GM12872 (cell line): ENCODE measurements around the gene NHLRC4.

Experiments used
- TF ChIP-seq, protein P1 (sequence below): IDR thresholded peaks from 3 replicates; pipeline ENCODE4 v1.5.1; 2011; ENCODE audit warnings: low read depth, mild to moderate bottlenecking, low read length, moderate library complexity; ENCODE audit not compliant: insufficient read depth

NHLRC4 gene

DNA sequence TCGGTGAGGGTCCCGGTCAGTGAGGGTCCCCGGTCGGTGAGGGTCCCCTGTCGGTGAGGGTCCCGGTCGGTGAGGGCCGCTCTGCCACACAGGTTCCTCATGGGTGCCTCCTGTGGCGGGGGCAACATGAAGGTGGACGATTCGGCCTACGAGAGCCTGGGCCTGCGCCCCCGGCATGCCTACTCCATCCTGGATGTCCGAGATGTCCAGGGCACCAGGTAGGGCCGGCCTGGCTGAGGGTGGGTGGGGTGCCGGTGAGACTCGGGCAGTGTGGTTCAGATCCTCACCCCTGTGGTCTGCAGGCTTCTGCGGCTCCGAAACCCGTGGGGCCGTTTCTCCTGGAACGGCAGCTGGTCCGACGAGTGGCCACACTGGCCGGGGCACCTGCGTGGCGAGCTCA is 15.6 kb upstream of the NHLRC4 start:
- TF ChIP-seq, protein P1, sequence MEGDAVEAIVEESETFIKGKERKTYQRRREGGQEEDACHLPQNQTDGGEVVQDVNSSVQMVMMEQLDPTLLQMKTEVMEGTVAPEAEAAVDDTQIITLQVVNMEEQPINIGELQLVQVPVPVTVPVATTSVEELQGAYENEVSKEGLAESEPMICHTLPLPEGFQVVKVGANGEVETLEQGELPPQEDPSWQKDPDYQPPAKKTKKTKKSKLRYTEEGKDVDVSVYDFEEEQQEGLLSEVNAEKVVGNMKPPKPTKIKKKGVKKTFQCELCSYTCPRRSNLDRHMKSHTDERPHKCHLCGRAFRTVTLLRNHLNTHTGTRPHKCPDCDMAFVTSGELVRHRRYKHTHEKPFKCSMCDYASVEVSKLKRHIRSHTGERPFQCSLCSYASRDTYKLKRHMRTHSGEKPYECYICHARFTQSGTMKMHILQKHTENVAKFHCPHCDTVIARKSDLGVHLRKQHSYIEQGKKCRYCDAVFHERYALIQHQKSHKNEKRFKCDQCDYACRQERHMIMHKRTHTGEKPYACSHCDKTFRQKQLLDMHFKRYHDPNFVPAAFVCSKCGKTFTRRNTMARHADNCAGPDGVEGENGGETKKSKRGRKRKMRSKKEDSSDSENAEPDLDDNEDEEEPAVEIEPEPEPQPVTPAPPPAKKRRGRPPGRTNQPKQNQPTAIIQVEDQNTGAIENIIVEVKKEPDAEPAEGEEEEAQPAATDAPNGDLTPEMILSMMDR, result no peak

DNA sequence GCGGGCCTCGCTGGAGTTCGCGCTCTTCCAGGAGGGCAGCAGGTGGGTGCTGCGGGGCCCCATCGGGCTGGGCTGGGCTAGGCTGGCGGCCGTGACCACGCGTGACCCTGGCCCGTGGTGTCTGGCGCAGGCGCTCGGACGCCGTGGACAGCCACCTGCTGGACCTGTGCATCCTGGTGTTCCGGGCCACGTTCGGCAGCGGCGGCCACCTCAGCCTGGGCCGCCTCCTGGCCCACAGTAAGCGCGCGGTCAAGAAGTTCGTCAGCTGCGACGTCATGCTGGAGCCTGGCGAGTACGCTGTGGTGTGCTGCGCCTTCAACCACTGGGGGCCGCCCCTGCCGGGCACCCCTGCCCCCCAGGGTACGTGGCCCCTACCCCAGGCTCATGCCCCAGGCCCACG is 14.6 kb upstream of the NHLRC4 start:
- TF ChIP-seq, protein P1, result no peak

DNA sequence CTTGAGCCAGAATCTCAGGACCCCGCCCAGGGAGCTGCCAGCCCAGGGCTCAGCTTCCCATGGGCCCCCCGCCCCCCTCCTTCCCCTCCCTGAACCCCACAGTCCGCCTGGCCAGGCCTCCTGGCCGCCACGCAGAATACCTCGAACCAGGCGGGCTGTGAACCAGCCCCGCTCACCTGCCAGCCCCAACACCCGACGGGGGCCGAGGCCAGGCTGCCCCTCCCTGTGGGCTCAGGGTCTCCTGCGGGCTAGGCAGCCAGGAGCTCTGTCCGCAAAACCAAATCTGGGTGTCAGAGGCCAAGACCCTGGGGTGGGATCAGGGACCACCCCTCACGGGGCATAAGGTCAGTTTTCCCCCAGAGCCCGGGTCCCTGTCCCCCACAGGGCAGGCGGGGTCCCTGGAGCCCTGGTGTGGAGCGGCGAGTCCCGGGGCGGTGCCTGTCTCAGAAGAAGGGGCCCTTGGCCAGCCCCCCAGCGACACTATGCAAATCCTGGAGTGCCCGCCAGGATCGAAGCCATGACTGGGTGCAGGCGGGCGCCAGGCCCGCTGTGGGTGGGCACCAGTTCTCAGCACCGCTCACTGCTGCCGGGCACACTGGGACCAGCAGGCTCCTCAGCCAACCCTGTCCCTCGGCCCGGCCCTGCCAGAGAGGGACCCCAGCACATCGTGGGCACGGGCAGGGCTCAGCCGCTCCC is 13.1 kb upstream of the NHLRC4 start:
- TF ChIP-seq, protein P1, result no peak

DNA sequence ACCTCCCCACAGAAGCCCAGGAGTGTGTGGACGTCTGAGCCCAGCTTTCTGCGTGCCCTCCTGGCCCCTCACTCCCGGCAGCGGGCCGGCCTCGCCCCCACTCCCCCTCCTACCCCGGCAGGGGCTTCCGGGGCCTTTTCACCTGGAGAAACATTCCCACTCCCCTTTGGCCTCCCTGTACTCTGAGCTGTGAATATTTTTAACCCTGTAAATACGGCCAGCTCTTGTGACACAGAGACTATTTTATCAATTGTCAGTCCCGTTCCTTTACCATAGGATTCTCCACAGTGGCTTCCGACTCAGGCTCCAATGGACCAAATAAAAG is 12.5 kb upstream of the NHLRC4 start:
- TF ChIP-seq, protein P1, result no peak

DNA sequence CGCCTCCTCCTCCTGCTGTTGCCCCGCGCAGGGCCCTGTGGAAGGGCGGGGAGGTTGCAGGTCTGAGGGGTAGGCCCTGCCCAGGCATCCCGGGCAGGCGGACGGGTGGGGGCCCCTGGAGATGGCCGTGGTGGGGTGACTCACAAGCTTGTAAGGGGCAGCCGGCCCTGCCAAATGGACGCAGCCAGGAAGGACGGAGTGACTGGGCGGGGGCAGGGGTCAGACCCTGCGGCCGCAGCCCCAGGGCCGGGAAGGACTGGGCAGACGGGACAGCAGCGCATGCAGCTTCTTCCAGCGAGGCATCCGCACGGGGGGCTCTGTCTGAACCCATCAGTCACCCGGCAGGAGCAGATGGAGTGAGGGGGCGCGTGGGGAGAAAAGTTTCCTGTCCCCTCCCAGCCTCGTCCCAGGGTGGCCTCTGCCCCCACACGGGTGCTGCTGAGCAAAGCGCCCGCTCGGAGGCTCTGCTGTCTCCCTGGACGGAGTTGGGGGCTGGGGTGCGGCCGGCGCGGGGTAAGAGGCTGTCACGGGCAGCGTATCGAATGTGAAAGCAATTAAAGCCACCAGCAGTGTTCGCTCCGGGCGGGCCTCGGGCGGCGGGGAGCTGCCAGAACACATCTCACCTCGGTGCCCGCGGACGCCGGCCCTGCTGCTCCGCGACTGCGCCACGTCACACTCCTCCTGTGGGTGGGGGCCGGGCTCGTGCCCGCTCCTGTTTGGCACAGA is 12.0 kb upstream of the NHLRC4 start:
- TF ChIP-seq, protein P1, result no peak

DNA sequence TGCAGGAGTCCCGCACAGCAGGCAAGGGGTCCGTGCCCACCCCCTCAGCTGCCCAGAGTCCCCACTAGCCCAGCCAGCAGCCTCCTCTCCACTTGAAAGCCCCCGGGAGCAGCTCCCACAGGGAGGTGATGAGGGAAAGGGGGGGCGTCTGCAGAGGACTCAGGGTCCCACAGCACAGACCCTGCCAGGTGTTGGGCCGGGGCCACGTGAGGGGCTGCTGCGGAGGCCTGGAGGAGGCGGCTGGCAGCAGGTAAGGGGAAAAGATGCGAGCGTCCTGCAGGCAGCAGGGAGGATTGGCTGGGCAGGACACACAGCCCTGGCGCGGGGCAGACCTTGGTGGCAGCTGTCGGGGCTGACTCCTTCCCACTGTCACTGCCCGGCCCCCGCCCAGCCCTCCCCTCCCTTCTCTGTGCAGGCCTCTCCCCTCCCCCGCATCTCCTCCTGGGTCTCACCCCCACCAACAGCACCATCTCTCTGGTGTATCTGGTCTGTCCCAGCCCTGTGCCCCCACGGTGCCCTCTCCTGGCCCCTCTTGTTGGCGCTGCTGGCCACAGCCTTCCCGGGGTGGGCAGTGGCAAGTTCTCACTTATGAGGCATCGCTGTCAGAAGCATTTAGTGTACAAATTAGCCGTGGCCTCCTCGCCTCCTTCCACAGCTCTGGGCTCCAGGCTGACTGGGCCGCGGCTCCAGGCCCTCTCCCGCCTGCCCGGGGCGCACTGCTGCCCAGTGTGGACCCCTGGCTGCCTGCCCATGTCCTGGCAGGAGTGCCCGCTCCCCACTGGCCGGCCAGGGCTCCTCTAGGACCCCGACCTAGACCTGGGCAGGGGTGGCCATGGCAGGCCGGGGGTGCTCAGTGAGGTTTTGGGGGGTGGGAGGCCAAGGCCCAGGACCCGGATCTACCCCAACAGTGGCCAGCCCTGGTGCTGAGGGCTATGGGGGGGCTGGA is 11.0 kb upstream of the NHLRC4 start:
- TF ChIP-seq, protein P1, result no peak

DNA sequence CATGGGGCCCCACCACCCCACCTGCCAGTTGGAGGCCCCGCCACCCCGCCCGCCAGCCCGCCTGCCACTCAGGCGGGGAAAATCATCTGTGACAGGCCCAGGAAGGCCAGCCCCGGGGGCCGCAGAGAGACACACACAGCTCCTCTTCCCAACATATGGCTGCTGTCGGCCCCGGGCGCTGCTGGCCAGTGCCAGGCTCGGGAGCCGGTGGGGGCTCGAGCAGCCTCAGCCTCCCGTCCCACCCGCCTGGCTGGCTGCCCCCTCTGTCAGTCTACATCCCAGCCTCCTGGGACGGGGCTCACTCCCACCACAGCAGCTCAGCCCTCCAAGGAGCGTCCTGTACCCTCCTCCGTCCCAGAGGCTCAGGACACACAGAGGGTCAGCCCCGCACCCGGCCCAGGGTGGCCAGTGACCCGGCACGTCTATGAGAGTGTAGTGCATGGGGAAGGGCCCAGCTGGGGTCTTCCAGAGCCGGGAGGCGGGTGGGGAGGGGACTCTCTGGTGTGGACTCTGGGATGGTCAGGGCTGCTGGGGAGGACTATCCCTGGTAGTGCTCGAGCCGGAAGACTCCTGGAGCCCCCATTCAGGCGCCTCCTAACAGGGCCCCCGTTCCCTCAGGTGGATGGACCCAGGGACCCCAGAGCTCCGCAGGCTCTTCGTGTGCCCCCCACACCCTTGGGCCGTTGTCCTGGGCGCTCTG is 10.2 kb upstream of the NHLRC4 start:
- TF ChIP-seq, protein P1, result no peak
